ENCODE data around the gene RNF7.
A peak's percentile ranks its signal among the peaks of the same experiment; 100 is the strongest.
"Not testable (repeated sequence)": the region's sequence is repeated elsewhere in the genome, so short reads cannot be mapped to it uniquely, and the experiment has no call there.

The RNF7 gene

DNA sequence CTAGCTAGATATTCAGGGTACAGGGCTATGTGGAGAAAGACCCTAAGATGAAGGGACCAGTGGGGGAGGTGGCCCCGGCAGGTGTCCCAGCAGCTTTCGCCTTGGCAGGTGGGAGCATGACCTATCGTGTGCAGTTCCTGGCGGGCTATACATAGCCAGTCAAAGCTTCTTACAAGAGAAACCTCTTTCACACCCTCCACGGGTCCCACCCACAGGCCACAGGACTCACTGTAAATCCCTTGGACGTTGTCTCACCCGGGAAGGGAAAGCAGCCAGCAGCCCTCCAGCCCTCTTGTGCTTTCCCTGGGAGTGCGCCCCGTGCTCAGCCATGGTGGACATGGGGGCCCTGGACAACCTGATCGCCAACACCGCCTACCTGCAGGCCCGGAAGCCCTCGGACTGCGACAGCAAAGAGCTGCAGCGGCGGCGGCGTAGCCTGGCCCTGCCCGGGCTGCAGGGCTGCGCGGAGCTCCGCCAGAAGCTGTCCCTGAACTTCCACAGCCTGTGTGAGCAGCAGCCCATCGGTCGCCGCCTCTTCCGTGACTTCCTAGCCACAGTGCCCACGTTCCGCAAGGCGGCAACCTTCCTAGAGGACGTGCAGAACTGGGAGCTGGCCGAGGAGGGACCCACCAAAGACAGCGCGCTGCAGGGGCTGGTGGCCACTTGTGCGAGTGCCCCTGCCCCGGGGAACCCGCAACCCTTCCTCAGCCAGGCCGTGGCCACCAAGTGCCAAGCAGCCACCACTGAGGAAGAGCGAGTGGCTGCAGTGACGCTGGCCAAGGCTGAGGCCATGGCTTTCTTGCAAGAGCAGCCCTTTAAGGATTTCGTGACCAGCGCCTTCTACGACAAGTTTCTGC, 40.1 kb downstream of the RNF7 start:
- DNase-seq: no peak

DNA sequence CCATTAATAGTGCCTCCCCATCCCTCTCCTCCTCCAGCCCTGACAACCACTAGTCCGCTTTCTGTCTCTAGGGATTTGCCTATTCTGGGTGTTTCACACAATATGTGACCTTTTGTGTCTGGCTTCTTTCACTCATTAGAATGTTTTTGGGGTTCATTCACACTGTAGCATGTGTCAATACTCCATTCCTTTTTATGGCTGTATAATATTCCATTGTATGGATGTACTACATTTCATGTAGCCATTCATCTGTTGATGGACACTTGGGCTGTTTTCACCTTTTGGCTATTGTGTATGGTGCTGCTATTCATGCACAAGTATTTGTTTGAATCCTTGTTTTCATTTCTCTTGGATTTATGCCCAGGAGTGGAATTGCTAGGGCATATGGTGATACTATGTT, 41.6 kb downstream of the RNF7 start:
- no peak for DNase-seq

DNA sequence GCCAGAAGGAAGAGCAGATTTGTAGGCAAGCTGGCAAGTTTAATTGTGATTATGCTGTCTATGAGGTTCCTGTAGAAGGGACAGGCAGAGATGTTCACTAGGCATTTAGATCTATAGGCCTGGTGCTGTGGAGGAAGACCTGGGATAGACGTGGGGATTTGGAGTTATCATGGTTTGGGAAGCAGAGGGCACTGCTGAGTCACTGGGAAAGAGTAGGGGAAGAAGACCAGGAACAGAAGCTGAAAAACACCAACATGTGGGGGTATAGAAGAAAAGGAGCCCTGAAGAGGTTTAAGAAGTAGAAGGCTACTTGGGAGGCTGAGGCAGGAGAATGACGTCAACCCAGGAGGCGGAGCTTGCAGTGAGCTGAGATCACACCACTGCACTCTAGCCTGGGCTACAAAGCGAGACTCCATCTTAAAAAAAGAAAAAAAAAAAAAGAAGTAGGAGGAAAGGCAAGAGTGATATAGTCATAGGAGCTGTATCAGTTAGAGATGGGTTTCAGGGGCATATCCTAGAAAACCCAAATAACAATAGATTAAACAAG, 44.4 kb downstream of the RNF7 start:
- no peak for DNase-seq

DNA sequence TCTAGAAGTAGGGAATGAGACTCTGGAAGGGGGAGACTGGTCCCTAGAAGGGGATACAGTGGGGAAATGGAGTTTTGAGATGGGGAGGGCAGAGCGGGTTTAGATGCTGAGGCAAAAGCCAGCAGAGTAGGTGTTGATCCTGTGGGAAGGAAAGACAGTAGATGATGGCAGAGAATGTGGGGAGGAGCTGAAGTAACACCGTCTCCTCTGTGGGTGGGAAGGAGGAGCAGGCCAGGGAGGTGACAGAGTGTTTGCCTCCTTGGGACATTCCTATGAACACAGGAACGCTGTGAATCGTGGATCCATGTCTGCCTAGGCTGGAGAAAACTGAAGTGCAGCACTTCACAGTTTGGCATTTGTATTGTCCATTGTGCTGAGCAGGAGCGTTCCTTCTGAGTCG, 45.5 kb downstream of the RNF7 start:
- DNase-seq: no peak

DNA sequence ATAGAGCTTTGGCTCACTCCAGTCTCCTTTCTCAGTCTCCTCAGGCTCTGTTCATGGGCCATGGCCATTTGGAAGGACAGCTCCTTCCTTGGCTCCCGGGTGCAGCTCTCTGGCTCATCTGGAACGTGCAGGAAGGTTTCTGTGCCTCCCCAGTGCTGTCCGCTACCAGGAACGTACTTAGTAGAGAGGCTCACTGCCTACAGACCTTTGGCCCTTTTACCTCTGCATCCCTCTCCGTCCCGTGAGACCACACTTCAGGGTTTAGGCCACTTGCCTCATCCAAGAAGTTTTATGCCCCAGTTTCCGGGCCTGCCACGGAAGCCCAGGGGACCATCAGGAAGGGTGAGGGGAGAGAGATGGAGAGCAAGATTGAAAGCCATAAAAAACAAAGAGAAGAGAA, 46.0 kb downstream of the RNF7 start:
- DNase-seq: no peak

DNA sequence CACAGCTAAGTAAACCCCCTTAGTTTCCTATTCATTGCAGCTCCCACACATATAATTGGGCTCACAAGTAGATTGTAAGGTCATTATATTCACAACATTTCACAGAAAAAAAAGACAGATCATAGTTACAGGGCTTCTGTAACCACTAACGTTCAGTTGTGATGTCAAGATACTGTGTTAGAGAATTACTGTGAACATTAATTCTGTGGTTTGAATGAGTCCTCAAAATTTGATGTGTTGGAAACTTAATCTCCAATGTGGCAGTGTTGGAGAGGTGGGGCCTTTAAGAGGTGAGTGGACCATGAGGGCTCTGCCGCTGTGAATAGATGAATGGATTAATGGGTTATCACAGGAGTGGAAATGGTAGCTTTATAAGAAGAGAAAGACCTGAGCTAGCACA, 46.4 kb downstream of the RNF7 start:
- no peak for DNase-seq

DNA sequence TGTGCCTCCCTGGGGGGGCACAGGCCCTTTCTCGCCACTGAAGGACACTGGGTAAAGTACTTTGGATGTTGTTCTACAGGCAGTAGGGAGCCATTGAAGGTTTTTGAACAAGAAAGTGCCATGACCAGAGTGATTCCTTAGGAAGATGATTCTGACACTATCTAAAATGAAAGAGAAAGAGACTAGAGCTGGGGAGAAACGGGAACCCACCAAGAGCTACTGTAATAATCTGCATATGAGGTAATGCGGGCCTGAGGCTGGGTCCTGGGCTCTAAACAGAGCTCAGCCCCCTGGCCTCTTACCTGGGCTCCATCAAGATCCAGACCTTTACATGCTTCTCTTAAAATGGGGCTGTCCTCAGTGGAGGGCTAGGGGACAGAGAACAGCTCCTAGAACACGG, 50.1 kb downstream of the RNF7 start:
- no peak for DNase-seq

DNA sequence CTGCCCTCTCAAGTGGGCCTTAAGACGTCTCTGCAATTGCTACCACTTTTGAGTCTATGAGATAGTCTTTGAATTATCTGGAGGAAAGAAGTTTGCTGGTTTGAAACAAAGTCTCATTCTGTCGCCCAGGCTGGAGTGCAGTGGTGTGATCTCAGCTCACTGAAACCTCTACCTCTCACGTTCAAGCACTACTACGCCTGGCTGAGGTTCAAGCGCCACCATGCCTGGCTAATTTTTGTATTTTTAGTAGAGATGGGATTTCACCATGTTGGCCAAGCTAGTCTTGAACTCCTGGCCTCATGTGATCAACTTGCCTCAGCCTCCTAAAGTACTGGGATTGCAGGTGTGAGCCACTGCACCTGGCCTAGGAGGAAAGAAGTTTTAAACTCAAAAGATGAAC, 50.7 kb downstream of the RNF7 start:
- not testable (repeated sequence) for DNase-seq

DNA sequence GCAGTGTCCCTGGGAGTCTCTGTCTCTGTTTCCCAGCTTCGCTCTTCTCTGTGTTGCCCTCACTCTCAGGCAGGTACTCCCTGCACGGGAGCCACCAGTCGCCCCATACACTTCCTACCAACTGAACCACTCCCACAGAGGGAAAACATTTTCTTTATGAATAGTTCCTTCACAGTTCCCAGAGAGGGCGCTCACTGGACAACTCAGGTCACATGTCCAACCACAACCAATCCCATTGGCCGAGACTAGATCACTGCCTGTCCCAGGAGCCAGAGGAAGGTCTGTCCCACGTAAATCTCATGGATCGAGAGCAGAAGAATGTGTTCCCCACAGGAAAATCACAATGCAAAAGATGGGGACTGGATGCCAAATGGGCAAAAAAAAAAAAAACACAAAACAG, 51.2 kb downstream of the RNF7 start:
- no peak for DNase-seq

DNA sequence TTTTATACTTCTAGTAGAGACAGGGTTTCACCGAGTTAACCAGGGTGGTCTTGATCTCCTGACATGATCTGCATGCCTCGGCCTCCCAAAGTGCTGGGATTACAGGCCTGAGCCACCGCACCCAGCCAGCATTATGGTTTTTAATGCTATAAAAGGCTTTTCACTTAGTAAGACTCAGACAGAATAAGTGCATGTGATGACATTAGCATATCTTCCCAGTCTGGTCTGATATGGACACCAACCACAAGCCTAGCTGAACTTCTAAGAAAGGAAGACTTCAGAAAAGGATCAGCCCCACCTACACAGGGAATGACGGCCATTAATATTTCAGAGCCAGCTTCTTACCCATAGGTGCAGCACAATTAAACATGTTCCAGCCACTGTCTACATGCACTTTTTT, 52.1 kb downstream of the RNF7 start:
- DNase-seq: no peak

DNA sequence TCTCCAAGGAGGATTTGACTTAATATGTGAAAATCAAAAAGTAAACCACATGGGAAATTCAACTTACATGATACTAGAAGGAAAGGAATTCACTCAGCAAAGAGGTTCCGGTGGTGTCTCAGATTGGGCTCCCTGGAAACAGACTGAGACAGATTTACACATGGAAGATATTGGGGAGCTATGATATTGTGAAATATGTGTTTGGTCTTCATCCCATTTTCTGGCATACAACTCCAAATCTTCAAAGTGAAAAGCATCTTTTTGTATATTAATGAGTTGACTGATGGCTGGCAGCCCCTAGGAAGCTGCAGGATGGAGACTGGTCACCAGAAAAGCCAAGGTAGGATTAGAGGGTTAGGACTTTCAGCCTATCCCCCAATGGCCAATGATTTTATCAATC, 54.4 kb downstream of the RNF7 start:
- no peak for DNase-seq

DNA sequence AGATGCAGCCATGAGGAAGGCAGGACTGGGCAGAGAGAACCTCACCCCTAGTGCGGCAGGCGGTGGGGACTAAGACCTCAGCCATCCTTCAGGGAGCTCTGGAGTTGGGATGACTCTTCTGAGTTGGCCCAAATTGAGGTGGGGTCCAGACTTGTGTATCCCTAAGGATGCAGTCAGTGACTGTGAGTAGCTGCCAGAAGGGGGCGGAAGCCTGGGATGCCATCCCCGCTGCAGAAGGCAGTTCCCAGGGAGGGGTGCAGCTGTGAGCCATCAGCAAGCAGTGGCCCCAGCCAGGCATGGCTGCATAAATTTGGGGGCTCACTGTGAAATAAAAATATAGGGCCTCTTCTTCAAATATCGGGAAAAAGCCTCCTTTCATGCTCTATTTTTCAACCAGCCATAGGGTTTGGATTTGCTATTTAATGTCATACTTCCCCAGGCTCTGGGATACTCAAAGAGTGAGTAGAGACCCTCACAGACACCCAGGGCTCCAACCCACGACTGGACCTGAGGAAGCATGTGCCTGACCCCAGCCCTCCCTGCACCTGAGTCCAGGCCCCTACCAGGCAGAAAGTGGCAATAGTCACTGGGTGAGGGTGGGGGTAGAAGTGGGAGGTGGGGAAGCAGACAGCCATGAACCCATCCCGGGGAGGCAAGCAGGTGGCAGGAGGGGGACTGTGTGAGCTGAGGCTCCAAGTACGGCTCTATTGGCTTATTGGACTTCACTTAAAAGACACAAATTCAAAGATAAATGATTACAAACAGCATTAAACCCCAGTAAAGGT, 55.6 kb downstream of the RNF7 start:
- DNase-seq: no peak

DNA sequence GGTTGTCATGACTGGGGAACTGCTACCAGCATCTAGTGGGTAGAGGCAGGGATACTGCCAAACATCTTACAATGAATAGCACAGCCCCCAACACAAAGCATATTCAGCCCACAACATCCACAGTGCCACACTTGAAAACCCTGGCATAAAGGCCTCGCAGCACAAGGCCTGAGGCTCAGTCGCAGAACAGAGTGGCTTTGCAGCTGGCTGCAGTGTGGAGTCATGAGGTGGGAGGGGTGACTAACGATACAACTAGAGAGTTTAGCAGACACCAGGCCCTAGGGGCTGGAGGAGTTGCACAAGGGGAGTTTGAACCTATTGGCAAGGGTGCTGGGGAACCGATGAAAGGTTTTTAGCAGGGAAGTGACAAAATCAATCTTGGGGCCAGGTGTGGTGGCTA, 57.2 kb downstream of the RNF7 start:
- peak in 1 of 56 donors; percentile 9 for DNase-seq

DNA sequence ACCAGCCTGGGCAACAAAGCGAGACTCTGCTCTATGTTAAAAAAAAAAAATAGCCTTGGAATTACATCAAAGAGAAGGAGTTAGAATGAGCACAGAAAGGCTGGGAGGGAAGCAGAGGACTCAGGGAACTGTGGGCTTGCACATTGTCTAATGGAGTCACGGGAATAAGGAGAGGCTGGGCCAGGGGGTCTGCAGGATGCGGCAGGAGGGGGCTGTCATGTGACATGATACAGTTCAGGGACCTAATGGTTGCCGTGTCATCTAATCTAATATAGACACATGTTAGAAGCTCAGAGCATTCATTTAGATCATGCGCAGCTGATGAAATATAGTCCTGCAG, 57.6 kb downstream of the RNF7 start:
- DNase-seq: no peak

DNA sequence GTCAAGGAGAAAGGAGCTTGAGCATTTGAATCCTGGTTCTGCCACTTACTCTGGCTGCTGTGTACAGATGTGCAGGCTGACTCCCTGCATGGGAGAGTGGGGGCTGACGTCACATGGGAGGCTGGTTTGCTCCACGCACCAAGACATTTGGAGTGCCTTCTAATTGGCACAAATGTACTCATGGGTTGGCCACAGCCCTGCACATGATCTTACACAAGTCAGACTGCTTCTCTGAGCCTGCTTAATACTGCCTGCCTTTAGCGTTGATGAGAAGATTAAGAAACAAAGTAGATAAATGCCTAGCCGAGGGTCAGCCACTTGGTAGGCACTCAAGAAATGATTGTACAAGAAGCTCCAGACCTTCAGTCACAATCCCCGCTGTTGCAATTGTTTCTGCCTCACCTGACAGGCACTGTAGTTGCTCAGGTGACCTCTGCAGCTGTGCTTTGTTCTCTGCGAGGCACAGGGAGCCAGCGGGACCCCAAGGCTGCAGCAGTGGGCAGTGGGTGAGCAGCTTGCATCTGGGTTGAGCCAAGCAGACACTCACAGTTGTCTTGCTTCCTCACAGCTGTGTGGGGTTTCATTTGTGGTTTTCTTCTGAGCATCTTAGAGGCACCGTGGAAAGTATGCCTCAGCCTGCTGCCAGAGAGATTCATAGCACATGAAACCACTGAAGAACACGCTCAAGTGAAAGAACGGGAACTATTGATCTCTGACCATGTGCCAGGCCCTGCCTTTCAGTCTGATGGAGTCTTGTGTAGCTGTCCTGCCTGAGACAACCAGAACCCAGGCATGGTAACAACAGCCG, 58.2 kb downstream of the RNF7 start:
- no peak for DNase-seq

Data from nucleus accumbens (tissue), 56 donors.